NCI-H1436 (cell line): ENCODE results near the gene KIF17.
A peak's percentile ranks its signal among the peaks of the same experiment; 100 is the strongest.
"Not testable (repeated sequence)": the region's sequence is repeated elsewhere in the genome, so short reads cannot be mapped to it uniquely, and the experiment has no call there.

Experiments
- DNase-seq: peaks from one replicate; lab custom pipeline; 2025; lab: John Stamatoyannopoulos, UW

KIF17 gene

DNA sequence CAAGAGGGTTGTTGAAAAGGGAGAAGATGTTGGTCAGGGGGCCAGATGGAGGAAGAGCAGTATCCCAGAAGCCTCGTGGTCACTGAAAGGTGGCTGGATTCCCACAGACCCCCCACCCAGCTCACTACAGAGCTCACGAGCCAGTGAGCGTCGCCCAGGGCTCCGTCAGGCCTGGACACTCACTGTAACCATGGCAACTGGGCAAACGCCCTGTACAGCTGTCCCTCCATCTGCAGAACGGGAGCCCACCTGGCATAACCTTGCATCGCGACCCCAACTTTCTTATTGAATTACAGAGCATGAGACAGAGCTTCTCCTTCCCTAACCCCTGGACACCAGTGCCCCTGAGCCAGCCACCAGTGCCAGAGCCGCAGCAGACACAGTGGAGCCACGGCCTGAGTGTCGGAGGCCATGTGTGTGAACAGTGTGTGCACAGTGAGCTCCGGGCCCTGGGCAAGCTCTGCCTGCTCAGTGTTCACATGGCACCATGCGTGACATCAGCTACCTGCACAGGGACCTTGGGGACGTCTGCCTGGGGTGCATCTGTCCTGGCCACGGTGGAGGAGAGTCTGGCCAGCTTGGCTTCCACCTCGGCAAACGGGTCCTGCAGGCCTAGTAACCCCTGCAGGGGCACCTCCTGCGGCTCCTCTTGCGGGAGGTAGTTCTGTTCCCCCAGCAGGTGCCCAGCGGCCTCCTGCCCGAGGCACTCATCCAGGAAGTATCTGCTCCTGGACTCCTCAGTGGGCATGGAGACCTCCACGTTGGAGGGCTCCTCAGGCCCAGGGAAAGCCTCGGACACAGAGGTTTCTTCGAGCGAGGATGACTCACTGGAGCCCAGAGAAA lies 30.7 kb downstream of the KIF17 start:
- DNase-seq: no peak

DNA sequence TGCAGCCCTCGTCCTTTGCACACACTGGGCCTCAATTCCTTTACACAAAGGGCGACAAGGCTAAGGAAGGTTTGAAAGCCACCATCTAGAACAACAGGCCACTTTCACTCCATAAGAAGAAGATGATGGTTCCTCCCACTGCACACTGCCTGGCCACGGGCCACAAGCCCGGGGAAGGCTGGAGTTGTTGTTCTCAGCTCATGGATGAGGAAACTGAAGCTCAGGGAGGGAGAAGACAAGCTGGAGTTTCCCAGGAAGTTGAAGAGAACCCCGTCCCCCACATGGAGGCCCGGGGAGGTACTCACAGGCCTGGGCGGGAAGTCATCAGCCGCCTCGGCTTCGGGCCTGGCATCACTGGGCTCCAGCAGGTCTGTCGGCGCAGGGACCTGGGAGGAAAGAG lies 32.1 kb downstream of the KIF17 start:
- DNase-seq: no peak

DNA sequence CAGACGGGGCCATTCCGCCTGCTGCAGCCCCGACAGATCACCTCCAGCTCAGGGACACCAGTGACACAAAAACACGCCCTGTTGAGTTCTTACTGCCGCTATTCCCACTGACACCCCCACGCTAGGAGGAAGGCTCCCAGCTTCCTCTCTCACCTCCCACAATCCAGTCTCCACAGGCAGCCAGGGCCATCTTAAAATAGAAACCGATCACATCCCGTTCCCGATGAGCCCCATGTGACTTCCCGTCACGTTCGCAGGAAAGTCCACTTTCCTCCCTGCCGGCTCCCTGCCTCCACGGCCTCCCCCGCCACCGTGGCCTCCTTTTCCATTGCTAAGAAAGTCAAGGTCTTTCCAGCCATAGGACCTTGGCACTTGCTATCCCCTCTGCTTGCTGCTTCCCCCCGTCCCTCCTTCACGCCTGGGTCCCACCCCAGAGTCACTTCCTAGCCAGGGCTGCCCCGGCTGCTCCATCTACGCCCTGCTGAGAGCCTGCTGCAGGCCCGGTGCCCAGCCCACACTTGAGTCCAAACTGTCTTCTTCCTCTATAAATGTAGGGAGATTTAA lies 32.6 kb downstream of the KIF17 start:
- DNase-seq: no peak

DNA sequence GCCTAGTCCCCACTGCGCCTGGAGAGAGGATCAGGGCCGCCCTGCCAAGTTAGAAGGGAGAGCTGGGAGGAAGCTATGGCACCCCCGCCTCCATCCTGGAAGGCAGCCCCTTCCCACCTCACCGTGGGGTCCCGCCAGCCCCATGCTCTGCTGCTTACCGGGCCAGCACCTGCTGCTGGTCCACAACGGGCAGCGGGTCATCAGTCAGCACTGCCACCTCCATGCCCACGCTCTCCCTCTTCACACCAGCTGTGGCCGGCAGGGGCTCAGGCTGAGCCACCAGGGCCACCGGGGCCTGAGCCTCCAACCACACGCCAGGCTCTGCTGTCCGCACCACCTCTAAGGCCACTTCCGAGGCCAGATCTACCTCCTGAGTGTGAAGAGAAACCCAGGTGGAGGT lies 33.2 kb downstream of the KIF17 start:
- no peak for DNase-seq

DNA sequence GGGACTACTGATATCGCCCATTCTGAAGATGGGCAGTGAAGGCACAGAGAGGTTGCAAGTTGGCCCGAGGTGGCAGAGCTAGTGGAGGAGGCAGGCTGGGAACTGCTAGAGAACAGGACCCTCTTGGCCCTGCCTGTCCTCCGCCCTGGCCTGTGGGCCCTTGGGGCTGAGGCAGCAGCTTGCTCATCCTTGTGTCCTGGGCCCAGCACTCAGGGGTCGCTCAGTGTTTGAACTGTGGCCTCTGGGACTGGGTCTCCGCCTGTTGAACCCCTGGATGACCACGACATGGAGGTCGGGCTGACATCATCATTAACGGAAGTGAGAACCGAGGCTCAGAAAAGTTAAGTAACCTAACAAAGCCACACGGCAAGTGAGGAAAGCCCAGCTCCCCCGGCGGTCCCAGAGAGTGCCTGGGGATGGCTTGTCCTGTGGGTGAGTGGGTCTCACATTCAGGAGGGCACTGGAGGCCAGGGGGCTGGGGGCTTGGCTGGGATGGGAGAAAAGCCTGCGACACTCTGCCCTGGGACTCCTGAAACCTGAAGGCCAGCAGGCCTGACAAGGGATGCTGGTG lies 33.7 kb downstream of the KIF17 start:
- DNase-seq: no peak

DNA sequence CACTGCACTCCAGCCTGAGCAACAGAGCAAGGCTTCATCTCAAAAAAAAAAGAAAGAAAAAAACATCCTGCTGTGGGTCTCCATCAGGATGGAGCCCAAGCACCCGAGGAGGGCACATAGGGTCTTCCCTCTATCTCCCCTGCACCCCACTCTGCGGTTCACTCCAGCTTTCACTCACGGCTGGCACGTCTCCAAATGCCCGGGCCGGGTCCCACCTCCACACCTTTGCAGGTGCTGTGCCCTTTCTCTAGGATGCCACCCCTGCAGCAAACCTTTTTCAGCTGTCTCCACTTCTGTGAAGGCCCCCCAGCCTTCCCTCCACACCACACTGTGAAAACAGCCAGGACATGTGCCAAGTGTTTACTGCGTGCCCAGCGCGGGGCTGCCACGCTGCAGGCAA lies 34.2 kb downstream of the KIF17 start:
- no peak for DNase-seq

DNA sequence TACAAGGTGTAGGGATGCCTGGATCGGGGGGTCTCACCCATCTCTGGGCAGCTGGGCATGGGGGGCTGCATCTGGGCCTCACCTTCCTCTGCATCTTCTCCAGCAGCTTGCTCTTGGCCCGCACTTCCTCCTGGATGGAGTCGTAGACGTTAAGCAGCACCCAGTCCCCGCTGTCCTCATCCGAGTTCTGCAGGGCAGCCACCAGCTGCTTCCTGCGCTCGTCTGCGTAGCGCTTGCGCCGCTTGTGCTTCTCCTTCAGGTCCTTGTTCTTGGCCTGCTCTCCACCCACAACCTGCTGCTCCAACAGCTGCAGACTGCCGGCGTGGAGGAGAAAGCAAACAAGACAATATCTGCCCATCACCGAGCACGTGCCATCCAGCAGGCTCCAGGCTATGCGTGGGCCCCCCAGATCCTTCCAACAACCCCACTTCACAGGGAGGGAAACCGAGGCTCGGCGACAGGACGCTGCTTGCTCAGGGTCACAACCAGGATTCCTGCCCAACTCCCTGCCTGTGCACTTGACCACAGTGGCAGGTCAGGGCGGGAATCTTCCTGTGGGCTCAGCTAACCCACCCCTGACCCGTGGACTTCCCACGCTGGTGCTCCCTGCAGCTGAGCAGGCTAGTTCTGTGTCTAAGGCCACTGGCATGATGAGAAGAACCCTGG lies 35.1 kb downstream of the KIF17 start:
- DNase-seq: no peak

DNA sequence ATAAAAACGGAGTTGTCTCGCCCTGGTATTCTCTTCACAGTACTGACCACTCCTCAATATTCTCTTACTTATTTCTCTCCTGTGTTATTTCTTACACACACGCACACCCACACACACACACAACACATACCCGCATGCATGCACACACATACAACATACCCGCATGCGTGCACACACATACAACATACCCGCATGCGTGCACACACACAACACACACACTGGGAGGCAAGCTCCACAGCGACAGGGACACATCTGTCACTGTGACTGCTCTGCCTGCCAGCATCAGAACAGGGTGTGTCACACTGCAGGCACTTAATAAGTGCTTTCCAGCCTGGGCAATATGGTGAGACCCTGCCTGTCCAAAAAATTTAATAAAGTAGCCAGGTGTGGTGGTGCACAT lies 35.8 kb downstream of the KIF17 start:
- DNase-seq: no peak

DNA sequence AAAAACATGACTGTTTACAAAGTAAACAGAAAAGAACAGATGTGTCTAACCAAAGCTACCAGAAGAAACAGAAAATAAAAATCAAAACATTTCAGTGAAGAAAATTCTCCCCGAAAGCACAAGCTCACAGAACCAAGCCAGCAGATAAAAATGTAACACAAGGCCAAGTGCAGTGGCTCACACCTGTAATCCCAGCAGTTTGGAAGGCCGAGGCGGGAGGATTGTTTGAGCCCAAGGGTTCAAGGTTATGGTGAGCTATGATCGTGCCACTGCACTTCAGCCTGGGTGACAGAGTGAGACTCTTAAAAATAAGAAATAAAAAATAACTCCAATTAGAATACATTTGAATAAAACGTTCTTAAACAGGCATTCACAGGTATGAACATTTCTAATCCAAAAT lies 37.5 kb downstream of the KIF17 start:
- no peak for DNase-seq

DNA sequence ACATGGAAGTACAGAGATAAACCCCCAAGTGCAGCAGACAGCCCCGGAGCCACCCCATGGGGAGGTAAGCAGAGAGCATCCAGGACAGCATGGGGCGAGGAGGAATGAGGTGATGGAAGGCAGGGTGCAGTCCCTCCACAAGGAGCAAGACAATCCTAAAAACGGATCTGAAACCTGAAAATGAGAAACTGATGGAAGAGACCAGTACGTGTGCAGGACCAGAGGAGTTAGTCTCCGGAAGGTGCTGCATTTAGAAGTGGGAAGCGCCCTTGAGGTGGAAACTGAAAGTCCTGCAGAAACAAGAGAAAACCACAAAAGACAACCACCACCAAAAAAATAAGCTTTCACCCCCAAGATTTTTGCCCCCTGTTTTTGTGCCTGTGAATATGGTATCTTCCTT lies 39.2 kb downstream of the KIF17 start:
- no peak for DNase-seq

DNA sequence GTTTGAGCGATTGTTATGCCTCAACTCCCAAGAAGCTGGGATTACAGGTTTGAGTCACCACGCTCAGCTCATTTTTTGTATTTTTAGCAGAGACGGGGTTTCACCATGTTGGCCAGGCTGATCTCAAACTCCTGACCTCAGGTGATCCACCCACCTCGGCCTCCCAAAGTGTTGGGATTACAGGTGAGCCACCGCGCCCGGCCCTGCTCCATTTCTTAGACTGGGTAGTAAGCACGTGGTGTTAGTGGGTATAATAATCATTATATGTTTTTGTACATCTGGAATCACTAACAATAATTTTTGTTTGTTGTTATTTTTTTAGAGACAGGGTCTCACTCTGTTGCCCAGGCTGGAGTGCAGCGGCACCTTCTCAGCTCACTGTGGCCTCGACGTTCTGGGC lies 44.2 kb downstream of the KIF17 start:
- DNase-seq: not testable (repeated sequence)

DNA sequence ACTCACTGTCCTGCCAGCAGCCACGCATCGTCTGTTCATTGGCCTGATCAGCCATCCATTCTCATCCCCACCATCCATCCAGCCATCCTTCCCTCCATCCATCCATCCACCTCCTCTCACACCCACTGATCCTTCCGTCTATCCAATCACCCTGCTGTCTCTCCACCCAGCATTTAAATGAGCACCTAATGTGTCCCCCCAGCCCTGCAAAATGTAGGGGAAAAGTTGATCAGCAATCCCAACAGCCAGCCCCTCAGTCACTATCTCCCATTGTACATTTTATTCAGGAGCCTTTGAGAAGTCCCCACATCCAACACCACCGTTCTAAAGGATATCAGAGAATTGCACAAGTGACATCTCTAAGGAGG lies 45.6 kb downstream of the KIF17 start:
- DNase-seq: no peak

DNA sequence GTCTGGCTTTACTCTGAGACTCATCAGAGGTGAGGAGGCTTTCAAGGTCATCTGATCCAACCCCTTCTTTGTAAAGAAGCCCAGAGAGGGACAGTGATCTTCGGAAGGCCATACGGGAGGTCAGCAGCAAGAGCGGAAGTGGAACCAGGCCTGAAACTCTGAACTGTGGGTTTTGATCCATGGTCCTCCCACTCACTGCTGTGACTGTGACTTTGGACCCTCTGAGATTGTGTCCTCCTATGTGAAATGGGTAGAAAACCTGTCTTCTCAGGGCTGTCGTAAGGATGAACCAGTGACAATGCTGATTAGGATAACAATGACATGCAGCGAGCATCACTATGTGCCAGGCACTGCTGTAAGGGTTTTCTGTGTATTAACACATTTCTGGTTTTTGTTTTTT lies 46.9 kb downstream of the KIF17 start:
- DNase-seq: no peak

DNA sequence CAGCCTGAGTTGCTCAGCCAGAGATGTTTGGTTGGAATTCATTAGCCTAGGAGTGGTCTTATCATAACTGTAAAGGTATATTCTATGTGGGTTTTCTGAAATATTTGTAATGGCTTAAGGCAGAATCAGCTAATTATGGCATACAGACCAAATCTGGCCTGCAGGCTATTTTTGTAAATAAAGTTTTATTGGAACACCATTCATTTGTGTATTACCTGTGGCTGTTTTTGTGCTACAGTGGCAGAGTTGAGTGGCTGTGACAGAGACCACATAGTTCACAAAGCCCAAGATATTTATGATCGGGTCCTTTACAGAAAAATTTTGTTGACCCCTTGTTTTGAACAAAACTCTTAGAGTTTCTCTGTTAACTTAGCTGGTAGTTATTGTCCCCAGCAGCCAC lies 49.2 kb downstream of the KIF17 start:
- DNase-seq: no peak

DNA sequence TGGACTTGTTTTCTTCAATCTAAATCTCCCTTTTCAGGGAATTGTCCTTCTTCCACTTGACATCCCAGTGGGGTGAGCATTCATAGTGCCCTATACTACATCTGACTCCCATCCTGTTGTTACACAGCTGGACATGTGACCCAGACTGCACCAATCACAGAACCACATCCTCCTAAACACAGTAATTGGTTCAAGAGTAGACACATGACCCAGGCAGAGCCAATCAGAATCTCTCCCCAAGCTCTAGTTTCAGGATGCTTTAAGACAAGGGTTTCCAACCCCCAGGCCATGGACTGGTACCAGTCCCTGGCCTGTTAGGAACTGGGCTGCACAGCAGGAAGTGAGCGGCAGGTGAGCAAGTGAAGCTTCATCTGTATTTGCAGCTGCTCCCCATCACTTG lies 51.0 kb downstream of the KIF17 start:
- no peak for DNase-seq

DNA sequence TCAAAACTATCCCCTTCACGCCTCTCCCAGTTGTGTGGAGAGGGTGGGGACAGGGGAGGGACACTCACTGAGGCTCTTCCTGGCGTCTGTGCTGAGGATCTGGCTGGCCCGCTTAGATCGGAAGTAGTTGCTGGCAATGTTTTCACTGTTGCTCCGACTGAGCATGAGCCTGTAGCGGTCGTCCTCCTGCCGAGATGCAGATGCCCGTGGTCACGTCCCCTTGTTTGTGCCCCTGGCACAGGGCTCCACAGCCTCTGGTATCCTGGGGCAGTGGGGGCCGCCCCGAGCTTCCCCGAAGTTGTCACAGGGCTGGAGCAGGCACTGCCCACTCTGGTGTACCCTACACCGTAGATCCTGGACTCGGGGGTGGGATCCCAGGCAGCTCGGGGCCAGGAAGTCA lies 51.7 kb downstream of the KIF17 start:
- no peak for DNase-seq

DNA sequence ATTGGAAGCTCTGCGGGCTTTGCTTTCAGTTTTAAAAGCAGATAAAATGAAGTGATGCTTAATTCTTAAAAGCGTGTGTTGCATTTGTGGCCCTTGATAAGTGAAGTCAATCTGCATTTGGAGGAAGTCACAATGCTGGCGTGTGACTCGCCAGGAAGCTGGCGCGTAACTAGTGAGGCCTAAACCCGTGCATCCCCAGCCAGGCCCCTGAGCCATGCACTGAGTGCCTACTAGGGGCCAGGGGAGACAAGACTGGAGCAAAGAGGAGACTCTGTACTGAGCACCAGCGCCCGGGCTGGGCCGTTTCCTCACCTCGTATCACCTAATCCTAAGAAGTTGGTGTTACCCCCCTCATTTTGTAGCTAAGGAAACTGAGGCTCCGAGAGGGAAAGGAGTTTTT lies 52.1 kb downstream of the KIF17 start:
- no peak for DNase-seq

DNA sequence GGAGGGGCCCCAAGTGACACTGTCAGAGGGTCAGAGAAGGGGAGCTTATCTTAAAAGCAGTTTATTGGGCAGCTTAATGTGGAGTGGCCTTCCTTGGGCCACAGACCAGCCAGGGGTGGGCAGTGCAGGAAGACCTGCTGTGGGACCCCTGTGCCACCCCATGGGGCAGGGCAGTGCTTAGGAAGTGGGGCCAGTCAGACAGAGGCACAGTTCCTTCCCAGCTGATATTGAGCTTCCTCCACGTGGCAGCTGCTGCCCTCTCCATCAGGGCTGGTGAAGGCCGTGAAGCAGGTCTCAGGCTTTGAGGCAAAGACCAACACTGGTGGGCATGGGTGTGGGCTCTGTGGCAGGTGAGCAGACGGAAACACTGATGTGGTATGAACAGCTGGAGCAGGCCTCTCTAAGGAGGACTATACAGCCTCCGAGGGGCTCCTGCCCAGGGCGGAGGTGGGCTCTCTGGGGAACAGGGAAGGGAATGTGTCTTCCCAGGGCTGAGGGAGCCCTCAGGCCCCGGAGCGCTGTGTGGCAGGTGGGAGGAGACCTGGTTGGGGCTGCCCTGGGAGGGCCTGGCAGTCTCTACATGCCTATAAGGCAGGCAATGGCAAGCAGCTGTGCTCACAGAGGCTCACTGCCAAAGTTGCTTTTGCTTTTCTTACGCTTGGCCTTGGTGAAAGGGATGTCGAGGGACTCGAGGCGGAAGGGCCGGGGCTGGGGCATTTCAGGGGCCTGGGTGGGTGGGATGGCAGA lies 53.7 kb downstream of the KIF17 start:
- no peak for DNase-seq

DNA sequence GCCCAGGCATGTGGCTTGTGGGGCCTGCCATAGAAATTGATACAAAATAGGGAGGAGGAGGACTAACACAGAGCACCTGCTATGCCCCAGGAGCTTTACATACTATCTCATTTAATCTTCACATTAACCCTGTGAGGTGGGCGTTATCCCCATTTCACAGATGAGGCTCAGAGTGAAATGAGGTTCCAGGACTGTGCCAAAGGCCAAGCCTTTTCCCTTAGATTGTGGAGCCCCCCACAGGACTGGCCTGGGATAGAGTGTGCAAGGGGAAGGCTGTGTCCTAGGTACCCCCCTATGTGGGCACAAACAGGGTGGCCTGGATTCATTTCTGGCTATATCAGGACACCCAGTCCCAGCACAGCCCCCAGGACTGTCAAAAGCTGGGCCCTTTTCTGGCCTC lies 54.4 kb downstream of the KIF17 start:
- no peak for DNase-seq

DNA sequence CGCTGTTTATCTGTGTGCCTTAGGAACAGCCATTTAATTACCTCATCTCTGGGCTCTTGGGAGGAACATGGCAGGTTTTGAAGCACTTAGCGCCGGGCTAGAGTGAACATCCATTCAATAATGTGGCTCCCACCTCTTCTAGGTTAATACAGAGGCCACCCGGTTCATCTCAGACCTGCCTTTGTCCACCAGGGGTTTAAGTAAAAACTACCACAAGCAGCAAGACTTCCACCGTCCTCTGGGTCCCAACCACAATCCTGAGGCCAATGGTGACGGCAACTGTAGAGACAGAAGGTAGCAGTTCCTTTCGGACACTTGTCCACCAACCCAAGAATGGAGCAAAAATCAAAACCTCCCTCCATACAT lies 55.7 kb downstream of the KIF17 start:
- no peak for DNase-seq

DNA sequence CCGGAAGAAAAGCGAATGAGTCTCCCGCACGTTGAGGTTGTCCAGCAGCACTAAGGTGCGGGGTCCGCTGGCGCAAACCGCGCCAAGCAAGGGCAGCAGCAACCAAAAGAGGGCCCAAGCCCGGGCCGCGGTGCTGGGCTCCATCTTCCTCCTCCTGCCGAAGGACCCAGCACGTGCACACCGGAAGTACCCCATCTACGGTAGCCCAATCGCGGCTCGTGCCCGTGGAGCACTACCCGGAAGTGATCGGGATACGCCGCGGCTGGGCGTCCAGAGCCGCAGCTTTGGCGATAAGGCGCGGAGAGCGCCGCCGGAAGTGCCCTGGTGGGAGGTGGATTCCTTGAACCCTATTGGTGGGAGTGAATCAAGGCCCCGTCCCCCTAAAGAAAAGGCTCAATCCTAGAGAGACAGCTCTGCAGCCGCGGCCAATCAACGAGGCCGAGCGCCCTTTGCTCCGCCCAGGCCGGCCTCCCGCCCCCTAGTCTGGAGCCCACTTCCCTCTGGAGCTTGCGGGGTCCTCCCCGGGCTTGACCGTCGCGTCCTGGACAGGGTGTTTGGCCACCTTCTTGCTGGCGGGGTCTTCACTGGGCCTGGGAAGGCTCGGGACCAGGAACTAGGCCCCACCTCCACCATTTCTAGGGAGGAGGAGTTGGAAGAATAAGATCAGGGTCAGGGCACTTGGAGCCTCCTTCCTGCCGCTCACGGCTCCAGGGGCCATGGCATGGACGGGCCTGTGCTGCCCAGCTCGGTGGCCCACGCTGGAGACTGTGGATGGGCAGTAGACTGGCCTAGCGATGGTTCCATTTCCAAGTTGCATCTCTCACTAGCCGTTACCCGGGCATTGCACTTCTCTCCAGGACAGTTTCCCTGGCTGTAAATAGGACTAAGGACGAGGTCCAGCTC lies 56.3 kb downstream of the KIF17 start, which contains the start of gene DDOST:
Gene DDOST (minus strand): TSS at position 163 of the 903 bp plus-strand sequence. CDS start 19 bp downstream, at position 144.
- DNase-seq: peak; percentile 97
